ENCODE data around the gene SEL1L.

DNA sequence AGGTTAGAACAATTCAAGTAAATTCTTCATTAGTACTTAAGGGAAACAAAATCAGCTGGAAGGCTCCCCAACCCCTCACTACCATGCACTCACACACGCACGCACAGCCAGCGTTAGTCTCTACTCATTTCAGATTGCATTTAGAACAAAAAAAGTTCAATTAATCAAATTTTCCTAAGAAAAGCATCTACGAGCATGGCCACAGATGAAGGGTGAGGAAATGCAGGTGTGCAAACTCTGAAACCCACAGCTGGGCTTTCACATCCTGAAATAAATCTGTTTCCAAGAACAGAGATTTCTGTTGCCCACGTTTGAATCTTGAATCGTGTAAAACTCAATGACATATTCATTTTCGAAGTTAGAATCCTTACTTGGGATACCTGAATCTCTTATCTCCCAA, 62.6 kb downstream of the SEL1L start:
- TF ChIP-seq, protein P1, sequence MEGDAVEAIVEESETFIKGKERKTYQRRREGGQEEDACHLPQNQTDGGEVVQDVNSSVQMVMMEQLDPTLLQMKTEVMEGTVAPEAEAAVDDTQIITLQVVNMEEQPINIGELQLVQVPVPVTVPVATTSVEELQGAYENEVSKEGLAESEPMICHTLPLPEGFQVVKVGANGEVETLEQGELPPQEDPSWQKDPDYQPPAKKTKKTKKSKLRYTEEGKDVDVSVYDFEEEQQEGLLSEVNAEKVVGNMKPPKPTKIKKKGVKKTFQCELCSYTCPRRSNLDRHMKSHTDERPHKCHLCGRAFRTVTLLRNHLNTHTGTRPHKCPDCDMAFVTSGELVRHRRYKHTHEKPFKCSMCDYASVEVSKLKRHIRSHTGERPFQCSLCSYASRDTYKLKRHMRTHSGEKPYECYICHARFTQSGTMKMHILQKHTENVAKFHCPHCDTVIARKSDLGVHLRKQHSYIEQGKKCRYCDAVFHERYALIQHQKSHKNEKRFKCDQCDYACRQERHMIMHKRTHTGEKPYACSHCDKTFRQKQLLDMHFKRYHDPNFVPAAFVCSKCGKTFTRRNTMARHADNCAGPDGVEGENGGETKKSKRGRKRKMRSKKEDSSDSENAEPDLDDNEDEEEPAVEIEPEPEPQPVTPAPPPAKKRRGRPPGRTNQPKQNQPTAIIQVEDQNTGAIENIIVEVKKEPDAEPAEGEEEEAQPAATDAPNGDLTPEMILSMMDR (IDR thresholded peaks at IDR 0.05) = no peak
- no peak for TF ChIP-seq POLR2A (IDR thresholded peaks at IDR 0.05)
